RWPE1 (cell line): ENCODE data around the gene TMEM31.

Source experiments
- CTCF ChIA-PET: fragments of 350-600 bp; sonication (Branson Sonifier 250); formaldehyde crosslinking; extraction: SDS; loops from one replicate; lab custom pipeline; 2021; lab: Yijun Ruan, JAX
- POLR2A ChIA-PET: fragments of 400-600 bp; formaldehyde crosslinking; extraction: SDS; loops from one replicate; lab custom pipeline; 2020; ENCODE audit warnings: antibody characterized with exemption; ENCODE audit not compliant: low non-redundant PET; lab: Yijun Ruan, JAX
- DNase-seq: peaks from one replicate; pipeline ENCODE4 v3.0.0; 2012; ENCODE audit warnings: low spot score
- H3K27ac ChIP-seq: fragments of 450-650 bp; 2 replicates; pipeline ENCODE4 v1.5.1; 2017
- CTCF ChIP-seq: fragments of 450-650 bp; conservative IDR thresholded peaks from 2 replicates; pipeline ENCODE4 v1.5.1; 2017; ENCODE audit warnings: low read depth, mild to moderate bottlenecking

Gene TMEM31

GRCh38 chrX:103730796-103731493 is 20.2 kb downstream of the TMEM31 start:
- DNase-seq: peak; percentile 59
- CTCF ChIA-PET: no interaction called here
- H3K27ac ChIP-seq: peak overlapping the region; percentile 84
- no peak for TF ChIP-seq CTCF
- POLR2A ChIA-PET: no interaction called here

- DNase-seq: no peak
- no peak for TF ChIP-seq CTCF
- H3K27ac ChIP-seq: no peak overlapping the region
- POLR2A ChIA-PET: no interaction called here
- CTCF ChIA-PET: no interaction called here
Observed at GRCh38 chrX:103733017-103733416, 22.3 kb downstream of the TMEM31 start.

GRCh38 chrX:103734125-103734760 is 23.5 kb downstream of the TMEM31 start:
- H3K27ac ChIP-seq: peak overlapping the region; percentile 74; the same call in 1 of the 2 replicates
- no peak for TF ChIP-seq CTCF
- CTCF ChIA-PET: no interaction called here
- no peak for DNase-seq
- POLR2A ChIA-PET: no interaction called here

- no peak overlapping the region for H3K27ac ChIP-seq
- DNase-seq: no peak
- CTCF ChIA-PET: no interaction called here
- no peak for TF ChIP-seq CTCF
- POLR2A ChIA-PET: no interaction called here
Observed at GRCh38 chrX:103737696-103738095, 27.0 kb downstream of the TMEM31 start.

- ChIA-PET CTCF (no interaction called here), POLR2A (no interaction called here)
- H3K27ac ChIP-seq: no peak overlapping the region
- no peak for DNase-seq
- TF ChIP-seq CTCF: no peak
Observed at GRCh38 chrX:103739421-103739820, 28.7 kb downstream of the TMEM31 start.

- no peak for DNase-seq
- ChIA-PET CTCF (interaction anchor here (0.6 kb wide), 1 partner anchor 542 kb away, joined by 3 read pairs; no protein-coding TSS in a partner anchor), POLR2A (no interaction called here)
- H3K27ac ChIP-seq: no peak overlapping the region
- TF ChIP-seq CTCF: no peak
Observed at GRCh38 chrX:103741879-103742278, 31.2 kb downstream of the TMEM31 start.
